ENCODE measurements around the gene VPS54.

VPS54 gene

DNA sequence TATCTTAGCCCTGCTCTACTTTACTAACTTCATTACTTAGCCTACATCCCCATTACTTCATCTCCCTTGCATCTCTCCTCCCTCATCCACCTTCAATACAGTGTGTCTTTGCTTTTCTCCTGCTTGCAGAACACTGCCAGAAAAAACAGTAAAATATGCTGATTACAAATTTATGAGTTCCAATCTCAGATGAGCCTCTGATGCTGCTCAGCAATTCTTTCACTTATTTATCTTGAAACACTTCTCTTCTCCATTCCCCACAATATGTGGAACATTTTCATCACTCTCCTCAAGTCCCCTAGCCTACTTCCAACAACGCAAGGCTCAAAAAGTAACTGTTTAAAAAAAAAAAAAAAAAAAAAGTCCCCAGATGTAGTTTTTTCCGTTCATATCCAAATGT is 7.1 kb downstream of the VPS54 start:
- no peak for DNase-seq
- Mint-ChIP-seq H3K4me1 (peaks cover 16% of the 10 kb centered on the region), H3K9me3 (peaks cover 1% of the 10 kb centered on the region), H3K27me3 (ENCODE audit: low read depth, poor library complexity) (no peaks in the 10 kb centered on the region), H3K27ac (no peak overlapping the region), H3K36me3 (ENCODE audit: low read depth) (peaks cover 43% of the 10 kb centered on the region), H3K4me3 (no peak overlapping the region)
- TF ChIP-seq, protein P1, sequence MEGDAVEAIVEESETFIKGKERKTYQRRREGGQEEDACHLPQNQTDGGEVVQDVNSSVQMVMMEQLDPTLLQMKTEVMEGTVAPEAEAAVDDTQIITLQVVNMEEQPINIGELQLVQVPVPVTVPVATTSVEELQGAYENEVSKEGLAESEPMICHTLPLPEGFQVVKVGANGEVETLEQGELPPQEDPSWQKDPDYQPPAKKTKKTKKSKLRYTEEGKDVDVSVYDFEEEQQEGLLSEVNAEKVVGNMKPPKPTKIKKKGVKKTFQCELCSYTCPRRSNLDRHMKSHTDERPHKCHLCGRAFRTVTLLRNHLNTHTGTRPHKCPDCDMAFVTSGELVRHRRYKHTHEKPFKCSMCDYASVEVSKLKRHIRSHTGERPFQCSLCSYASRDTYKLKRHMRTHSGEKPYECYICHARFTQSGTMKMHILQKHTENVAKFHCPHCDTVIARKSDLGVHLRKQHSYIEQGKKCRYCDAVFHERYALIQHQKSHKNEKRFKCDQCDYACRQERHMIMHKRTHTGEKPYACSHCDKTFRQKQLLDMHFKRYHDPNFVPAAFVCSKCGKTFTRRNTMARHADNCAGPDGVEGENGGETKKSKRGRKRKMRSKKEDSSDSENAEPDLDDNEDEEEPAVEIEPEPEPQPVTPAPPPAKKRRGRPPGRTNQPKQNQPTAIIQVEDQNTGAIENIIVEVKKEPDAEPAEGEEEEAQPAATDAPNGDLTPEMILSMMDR (IDR thresholded peaks at IDR 0.05): no peak

DNA sequence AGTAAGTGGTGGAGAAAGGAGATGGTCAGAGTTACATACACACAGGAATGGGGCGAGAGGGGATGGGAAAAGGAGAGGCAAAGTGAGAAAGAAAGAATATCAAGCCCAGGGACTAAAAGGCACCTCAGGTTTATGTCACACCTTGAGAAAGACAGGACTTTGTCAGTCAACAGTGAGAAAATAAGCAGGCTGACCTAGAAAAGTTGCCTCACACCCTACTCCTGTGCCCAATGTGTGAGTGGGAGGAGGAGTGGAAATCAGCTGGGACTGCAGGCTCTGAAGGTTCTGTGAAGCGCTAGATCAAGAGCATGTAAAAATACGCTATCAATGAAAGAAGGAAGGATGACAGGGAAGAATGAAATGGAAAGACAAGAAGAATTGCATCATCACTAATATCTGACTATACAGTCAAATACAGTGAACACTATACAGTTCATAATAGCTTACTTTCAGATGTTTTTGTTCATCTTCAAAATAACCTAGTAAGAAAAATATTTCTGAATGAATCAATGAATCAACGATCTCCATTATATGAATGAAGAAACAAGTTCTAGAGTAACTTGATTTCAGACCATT is 10.7 kb downstream of the VPS54 start:
- TF ChIP-seq, protein P1 (IDR thresholded peaks at IDR 0.05): no peak
- no peak overlapping the region for H3K4me3 Mint-ChIP-seq
- no peak for DNase-seq
- no peak overlapping the region for H3K27ac Mint-ChIP-seq
- peaks cover 68% of the 10 kb centered on the region for H3K36me3 Mint-ChIP-seq (ENCODE audit: low read depth)
- H3K9me3 Mint-ChIP-seq: peaks cover 11% of the 10 kb centered on the region
- no peaks in the 10 kb centered on the region for H3K27me3 Mint-ChIP-seq (ENCODE audit: low read depth, poor library complexity)
- H3K4me1 Mint-ChIP-seq: peaks cover 4% of the 10 kb centered on the region

DNA sequence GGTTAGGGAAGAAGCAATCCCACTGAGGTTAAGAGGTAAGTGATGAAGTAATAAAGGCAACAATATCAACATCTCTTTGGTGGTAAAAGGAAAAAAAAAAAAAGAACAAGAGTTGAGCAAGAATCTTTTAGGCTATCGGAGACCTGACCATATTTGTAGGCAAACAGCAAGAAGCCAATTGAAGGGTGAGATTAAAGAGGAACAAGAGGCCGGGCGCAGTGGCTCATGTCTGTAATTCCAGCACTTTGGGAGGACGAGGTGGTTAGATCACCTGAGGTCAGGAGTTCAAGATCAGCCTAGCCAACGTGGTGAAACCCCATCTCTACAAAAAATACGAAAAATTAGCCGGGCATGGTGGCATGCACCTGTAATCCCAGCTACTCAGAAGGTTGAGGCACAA is 11.3 kb downstream of the VPS54 start:
- no peak overlapping the region for H3K4me3 Mint-ChIP-seq
- no peak overlapping the region for H3K27ac Mint-ChIP-seq
- H3K27me3 Mint-ChIP-seq (ENCODE audit: low read depth, poor library complexity): no peaks in the 10 kb centered on the region
- H3K9me3 Mint-ChIP-seq: peaks cover 11% of the 10 kb centered on the region
- peaks cover 4% of the 10 kb centered on the region for H3K4me1 Mint-ChIP-seq
- no peak for DNase-seq
- H3K36me3 Mint-ChIP-seq (ENCODE audit: low read depth): peaks cover 71% of the 10 kb centered on the region
- TF ChIP-seq, protein P1 (IDR thresholded peaks at IDR 0.05): no peak

DNA sequence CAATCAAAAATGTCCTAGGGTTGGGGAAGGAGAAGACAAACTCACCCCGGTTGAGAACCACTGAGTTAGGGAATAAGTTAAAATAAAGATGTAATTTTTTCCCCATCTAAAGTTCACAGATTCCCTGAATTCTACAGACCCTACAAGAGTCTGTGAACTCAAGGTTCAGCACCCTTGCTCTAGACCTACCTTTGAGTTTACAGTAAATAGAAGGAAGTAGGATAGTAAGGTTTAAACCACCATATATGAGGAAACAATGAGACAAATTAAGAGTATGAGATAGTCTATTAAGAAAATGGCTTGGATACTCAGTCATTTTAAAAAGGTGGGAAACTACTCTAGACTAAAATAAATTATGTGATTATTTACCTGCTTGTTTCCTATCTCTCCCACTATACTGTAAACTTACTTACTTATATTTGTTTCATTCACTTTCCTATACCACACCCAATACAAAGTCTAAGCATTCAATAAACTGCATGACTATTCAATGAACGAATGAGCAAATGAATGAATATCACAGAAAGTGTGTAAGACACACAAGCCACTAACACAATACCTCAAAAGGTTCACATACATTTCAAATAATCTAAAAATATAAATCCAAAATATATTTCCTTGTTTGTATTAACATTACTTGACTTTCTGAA is 13.4 kb downstream of the VPS54 start:
- Mint-ChIP-seq H3K4me1 (peaks cover 4% of the 10 kb centered on the region), H3K9me3 (peaks cover 14% of the 10 kb centered on the region), H3K27ac (no peak overlapping the region), H3K27me3 (ENCODE audit: low read depth, poor library complexity) (peaks cover under 1% of the 10 kb centered on the region), H3K36me3 (ENCODE audit: low read depth) (peaks cover 77% of the 10 kb centered on the region), H3K4me3 (no peak overlapping the region)
- no peak for DNase-seq
- TF ChIP-seq, protein P1 (IDR thresholded peaks at IDR 0.05): no peak

DNA sequence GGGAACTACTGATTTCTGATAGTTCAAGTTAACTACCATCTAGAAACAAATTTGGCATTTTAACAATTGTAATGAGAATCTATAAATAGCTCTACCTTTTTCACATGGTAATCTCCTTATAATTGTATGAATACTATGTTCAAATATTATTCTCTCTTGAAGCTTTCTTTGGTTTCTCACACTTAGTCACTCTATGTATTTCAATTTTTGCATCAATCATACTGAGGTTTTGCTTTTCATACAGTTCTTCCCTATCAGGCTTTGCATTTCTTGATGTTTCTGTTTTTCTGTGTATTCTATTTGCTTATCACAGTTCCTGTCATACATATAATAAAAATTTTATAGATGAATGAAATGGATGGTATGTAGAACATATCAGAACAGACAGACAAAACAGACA is 16.0 kb downstream of the VPS54 start:
- peaks cover 40% of the 10 kb centered on the region for H3K9me3 Mint-ChIP-seq
- no peak overlapping the region for H3K4me3 Mint-ChIP-seq
- DNase-seq: no peak
- TF ChIP-seq, protein P1 (IDR thresholded peaks at IDR 0.05): no peak
- peaks cover 3% of the 10 kb centered on the region for H3K27me3 Mint-ChIP-seq (ENCODE audit: low read depth, poor library complexity)
- H3K36me3 Mint-ChIP-seq (ENCODE audit: low read depth): peaks cover 90% of the 10 kb centered on the region
- H3K27ac Mint-ChIP-seq: no peak overlapping the region
- H3K4me1 Mint-ChIP-seq: peaks cover under 1% of the 10 kb centered on the region

Measured in nephron progenitor cell (in vitro differentiated cells).